Tibial artery (tissue), 4 donors: ENCODE measurements around the gene CAPN6.

ENCODE experiments used
- DNase-seq, 2 donors: peaks; one replicate each; pipeline ENCODE4 v3.0.0-alpha.2; 2019
- H3K27ac ChIP-seq, 2 donors: fragments of 200-600 bp; sonication (generic) in 1 of 2; 1 replicate in 1 of 2; 2 replicates in 1 of 2; pipeline ENCODE4 v1.5.1; 2018 to 2019; ENCODE audit warnings: mild to moderate bottlenecking in 1 of 2
- H3K27me3 ChIP-seq, 2 donors: fragments of 200-600 bp; sonication (generic) in 1 of 2; one replicate each; pipeline versions ENCODE4 v1.5.1 to v1.6.0; 2016 to 2019
- H3K36me3 ChIP-seq, 3 donors: fragments of 200-600 bp; sonication (generic) in 2 of 3; one replicate each; pipeline ENCODE4 v1.5.1; 2016 to 2019; ENCODE audit warnings: mild to moderate bottlenecking in 2 of 3
- H3K4me1 ChIP-seq, 4 donors: fragments of 200-600 bp; sonication (generic) in 2 of 4; 1 replicate in 3 of 4; 2 replicates in 1 of 4; pipeline ENCODE4 v1.5.1; 2016 to 2019
- H3K4me3 ChIP-seq, 2 donors: fragments of 200-600 bp; sonication (generic) in 1 of 2; 1 replicate in 1 of 2; 2 replicates in 1 of 2; pipeline ENCODE4 v1.5.1; 2018 to 2019; ENCODE audit warnings: mild to moderate bottlenecking in 2 of 2
- H3K9me3 ChIP-seq, 3 donors: fragments of 200-600 bp; sonication (generic) in 1 of 3; one replicate each; pipeline ENCODE4 v1.5.1; 2016 to 2019
- intact Hi-C: fragments of 100-400 bp; cut with DNase I; formaldehyde crosslinking; loops from one replicate; pipeline ENCODE4 v1.15.0; 2023; ENCODE audit warnings: low total_unique reads
- TF ChIP-seq, protein P1 (sequence below), 2 experiments: fragments of 200-600 bp in 1 of 2; fragments of 450-650 bp in 1 of 2; IDR thresholded peaks; one replicate each; pipeline ENCODE4 v1.5.1; 2017 to 2019; ENCODE audit warnings: antibody characterized with exemption in 2 of 2, mild to moderate bottlenecking in 1 of 2, moderate library complexity in 1 of 2

The CAPN6 gene

DNA sequence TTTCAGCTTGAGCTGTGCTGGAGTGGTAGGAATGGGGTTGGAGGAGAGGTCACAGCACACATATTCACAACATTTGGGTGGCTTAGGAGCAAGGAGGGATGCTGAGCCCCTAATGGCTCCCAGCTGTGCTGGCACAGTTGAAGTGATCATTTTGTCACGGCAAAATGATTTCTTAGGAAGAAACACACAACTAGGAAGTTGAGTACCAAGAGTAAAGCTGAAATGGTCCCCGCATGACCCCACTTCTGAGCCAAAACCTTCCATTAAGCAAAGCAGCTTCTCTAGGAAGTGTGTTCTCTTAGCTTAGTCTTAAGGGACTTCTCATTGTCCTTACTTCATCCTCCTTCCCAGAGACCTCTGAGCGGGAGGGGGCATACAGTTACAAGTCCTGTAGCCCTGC, 12.6 kb downstream of the CAPN6 start:
- no peak for DNase-seq

DNA sequence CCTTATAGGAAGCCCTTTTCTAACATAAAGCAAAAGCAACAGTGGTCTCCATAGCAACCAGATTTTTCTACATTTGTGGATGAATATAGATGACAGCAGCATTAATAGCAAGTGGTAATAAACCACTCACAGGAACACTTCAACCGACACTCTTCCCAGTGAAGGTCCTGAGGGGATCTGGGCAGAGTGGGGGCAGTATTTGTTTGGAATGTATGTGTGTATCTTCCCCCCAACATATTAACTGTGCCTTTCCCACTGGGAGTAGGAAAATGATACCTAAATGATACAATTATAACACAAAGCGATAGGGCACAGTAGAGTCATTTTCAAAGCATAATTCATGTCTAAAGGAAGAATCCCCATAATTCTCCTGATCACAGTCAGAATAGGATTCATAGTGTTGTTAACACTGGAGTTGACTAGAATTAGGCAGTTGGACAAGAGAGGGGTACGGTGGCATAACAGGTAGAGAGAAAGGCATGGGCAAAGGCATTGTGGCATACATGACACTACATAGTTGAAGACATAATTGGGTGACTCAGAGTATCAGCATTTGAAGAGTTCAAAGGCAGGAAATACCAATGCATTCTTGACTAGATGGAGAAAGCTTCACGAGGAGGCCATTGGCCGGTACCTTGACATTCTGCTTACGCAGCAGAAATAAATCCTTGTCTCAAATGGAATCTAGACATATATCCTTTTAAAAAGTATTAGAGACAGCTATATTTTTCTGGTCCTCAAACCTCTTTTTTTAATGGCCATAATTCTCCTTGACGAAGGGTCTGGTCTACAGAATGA, 15.2 kb downstream of the CAPN6 start:
- TF ChIP-seq, protein P1, sequence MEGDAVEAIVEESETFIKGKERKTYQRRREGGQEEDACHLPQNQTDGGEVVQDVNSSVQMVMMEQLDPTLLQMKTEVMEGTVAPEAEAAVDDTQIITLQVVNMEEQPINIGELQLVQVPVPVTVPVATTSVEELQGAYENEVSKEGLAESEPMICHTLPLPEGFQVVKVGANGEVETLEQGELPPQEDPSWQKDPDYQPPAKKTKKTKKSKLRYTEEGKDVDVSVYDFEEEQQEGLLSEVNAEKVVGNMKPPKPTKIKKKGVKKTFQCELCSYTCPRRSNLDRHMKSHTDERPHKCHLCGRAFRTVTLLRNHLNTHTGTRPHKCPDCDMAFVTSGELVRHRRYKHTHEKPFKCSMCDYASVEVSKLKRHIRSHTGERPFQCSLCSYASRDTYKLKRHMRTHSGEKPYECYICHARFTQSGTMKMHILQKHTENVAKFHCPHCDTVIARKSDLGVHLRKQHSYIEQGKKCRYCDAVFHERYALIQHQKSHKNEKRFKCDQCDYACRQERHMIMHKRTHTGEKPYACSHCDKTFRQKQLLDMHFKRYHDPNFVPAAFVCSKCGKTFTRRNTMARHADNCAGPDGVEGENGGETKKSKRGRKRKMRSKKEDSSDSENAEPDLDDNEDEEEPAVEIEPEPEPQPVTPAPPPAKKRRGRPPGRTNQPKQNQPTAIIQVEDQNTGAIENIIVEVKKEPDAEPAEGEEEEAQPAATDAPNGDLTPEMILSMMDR (IDR thresholded peaks at IDR 0.05) = no peak
- Histone ChIP-seq H3K4me1 (no peaks in the 10 kb centered on the region), H3K36me3 (no peaks in the 10 kb centered on the region), H3K9me3 (no peaks in the 10 kb centered on the region), H3K27ac (no peak overlapping the region), H3K4me3 (no peak overlapping the region), H3K27me3 (no peaks in the 10 kb centered on the region)
- no peak for DNase-seq
- intact Hi-C loops = no loop called here

More for the DNA sequence above, 12.6 kb downstream of the CAPN6 start:
- no peak overlapping the region for H3K4me3 ChIP-seq
- no peaks in the 10 kb centered on the region for H3K36me3 ChIP-seq
- TF ChIP-seq, protein P1 (IDR thresholded peaks at IDR 0.05) = no peak
- no peak overlapping the region for H3K27ac ChIP-seq
- no peaks in the 10 kb centered on the region for H3K27me3 ChIP-seq
- H3K9me3 ChIP-seq = no peaks in the 10 kb centered on the region
- H3K4me1 ChIP-seq = no peaks in the 10 kb centered on the region
- intact Hi-C loops = no loop called here

DNA sequence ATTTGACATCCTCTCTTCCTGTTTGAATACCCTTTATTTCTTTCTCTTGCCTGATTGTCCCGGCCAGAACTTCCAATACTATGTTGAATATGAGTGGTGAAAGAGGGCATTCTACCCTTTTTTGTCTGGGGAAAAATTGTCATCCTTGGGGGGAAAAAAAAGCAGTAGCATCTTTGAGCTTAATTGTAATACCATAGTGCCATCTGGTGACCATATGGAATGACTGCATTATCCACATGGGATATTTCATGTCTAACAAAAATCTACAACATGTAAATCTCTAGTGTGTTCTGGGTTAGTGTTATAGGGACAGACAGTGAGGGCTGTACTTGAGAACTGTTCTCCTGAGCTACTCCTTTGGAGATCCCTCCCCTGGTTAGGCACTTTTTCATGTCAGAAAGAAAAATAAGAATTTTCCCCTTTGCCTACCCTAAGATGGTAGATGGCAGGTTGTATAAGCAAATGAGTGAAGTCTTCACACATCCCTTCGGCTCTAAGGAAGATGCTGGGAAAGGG, 26.0 kb downstream of the CAPN6 start:
- intact Hi-C loops = loop anchor here (10.0 kb wide), 1 partner anchor 249 kb away; no protein-coding TSS in a partner anchor
- H3K4me1 ChIP-seq = no peaks in the 10 kb centered on the region
- H3K4me3 ChIP-seq = no peak overlapping the region
- no peaks in the 10 kb centered on the region for H3K27me3 ChIP-seq
- no peaks in the 10 kb centered on the region for H3K9me3 ChIP-seq
- no peak overlapping the region for H3K27ac ChIP-seq
- DNase-seq = no peak
- TF ChIP-seq, protein P1 (IDR thresholded peaks at IDR 0.05) = peak; percentile 42 to 49
- H3K36me3 ChIP-seq = no peaks in the 10 kb centered on the region

DNA sequence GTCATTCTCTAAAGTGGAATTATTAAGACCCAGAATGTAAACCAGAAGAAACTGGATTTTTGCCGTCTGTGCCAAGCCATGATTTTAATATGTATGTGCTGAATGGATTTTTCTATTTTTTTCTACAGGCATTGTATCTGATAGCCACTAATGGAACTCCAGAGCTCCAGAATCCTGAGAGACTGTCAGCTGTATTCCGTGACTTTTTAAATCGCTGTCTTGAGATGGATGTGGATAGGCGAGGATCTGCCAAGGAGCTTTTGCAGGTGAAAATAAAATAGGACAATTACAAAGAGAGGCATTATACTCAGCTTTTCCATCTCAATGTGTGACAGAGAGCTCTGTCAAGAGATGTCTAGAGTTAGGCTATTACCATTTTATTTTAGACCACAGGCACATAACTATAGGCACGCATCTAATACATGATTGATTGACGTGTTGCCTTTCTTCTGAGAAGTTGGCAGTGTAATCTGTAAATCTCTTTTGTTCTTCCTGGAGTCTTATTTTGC, 53.9 kb downstream of the CAPN6 start:
- intact Hi-C loops = no loop called here
- H3K4me3 ChIP-seq = no peak overlapping the region

DNA sequence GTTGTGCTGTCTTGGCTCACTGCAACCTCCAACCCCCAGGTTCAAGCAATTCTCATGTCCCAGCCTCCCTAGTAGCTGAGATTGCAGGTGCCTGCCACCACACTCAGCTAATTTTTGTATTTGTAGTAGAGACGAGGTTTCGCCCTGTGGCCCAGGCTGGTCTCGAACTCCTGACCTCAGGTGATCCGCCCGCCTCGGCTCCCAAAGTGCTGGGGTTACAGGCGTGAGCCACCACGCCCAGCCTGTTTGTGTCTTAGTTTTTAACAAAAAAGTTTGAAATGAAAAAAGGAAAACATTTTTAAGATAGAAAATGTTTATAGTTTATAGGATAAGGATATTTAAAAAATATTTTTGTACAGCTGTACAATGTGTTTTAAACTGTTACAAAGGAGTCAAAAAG, 62.4 kb downstream of the CAPN6 start:
- Histone ChIP-seq H3K27ac (no peak overlapping the region), H3K4me3 (no peak overlapping the region), H3K9me3 (no peaks in the 10 kb centered on the region), H3K36me3 (no peaks in the 10 kb centered on the region), H3K27me3 (no peaks in the 10 kb centered on the region), H3K4me1 (peaks cover 0 to 15% (median 0%) of the 10 kb centered on the region in 4 donors)
- no peak for DNase-seq
- TF ChIP-seq, protein P1 (IDR thresholded peaks at IDR 0.05) = no peak
- intact Hi-C loops = no loop called here

More for the DNA sequence above, 53.9 kb downstream of the CAPN6 start:
- TF ChIP-seq, protein P1 (IDR thresholded peaks at IDR 0.05) = no peak
- Histone ChIP-seq H3K4me1 (no peaks in the 10 kb centered on the region), H3K27ac (no peak overlapping the region), H3K27me3 (no peaks in the 10 kb centered on the region), H3K36me3 (peaks cover 0 to 3% (median 0%) of the 10 kb centered on the region in 3 donors), H3K9me3 (no peaks in the 10 kb centered on the region)
- DNase-seq = no peak
